Measurements from ENCODE around the gene ARHGEF3.
A peak's percentile ranks its signal among the peaks of the same experiment; 100 is the strongest.

Gene ARHGEF3

GRCh38 chr3:56684029-56684428 lies 117.7 kb downstream of the ARHGEF3 start (continued):
- TF ChIP-seq PRDM2 (tag by site-specific recombination; IDR thresholded peaks at IDR 0.05; ENCODE audit: borderline replicate concordance), result no peak
- TF ChIP-seq ZNF776 (tag by site-specific recombination; IDR thresholded peaks at IDR 0.05; ENCODE audit: borderline replicate concordance), result no peak
- TF ChIP-seq ZNF26 (tag by site-specific recombination; IDR thresholded peaks at IDR 0.05), result no peak
- no peak for TF ChIP-seq ZNF404 (tag by site-specific recombination; IDR thresholded peaks at IDR 0.05)
- no peak for TF ChIP-seq ZNF132 (tag by site-specific recombination; IDR thresholded peaks at IDR 0.05; ENCODE audit: borderline replicate concordance)
- TF ChIP-seq ZNF623 (tag by site-specific recombination; IDR thresholded peaks at IDR 0.05), result no peak
- TF ChIP-seq SALL2 (tag by site-specific recombination; IDR thresholded peaks at IDR 0.05; ENCODE audit: borderline replicate concordance), result no peak
- TF ChIP-seq ZNF701 (tag by site-specific recombination; IDR thresholded peaks at IDR 0.05), result no peak
- TF ChIP-seq ZSCAN5A (tag by site-specific recombination; IDR thresholded peaks at IDR 0.05), result no peak
- no peak for TF ChIP-seq ZBTB49 (tag by site-specific recombination; IDR thresholded peaks at IDR 0.05; ENCODE audit: low read depth)
- TF ChIP-seq TSHZ1 (tag by site-specific recombination; IDR thresholded peaks at IDR 0.05; ENCODE audit: borderline replicate concordance), result peak; percentile 53; the same call in 1 of the 2 replicates
- no peak for TF ChIP-seq ZBTB21 (tag by site-specific recombination; IDR thresholded peaks at IDR 0.05)
- no peak for TF ChIP-seq BCL6B (tag by site-specific recombination; IDR thresholded peaks at IDR 0.05)
- no peak for TF ChIP-seq MYNN (tag by site-specific recombination; IDR thresholded peaks at IDR 0.05; ENCODE audit: borderline replicate concordance)
- TF ChIP-seq ZNF138 (tag by site-specific recombination; IDR thresholded peaks at IDR 0.05; ENCODE audit: borderline replicate concordance), result no peak
- TF ChIP-seq ZNF501 (tag by site-specific recombination; IDR thresholded peaks at IDR 0.05), result no peak
- peak; percentile 50 for TF ChIP-seq ZNF596 (tag by site-specific recombination; IDR thresholded peaks at IDR 0.05)
- no peak for TF ChIP-seq ZNF600 (tag by site-specific recombination; IDR thresholded peaks at IDR 0.05)
- no peak for TF ChIP-seq ZNF560 (tag by site-specific recombination; IDR thresholded peaks at IDR 0.05; ENCODE audit: borderline replicate concordance)
- no peak for TF ChIP-seq ZNF311 (tag by site-specific recombination; IDR thresholded peaks at IDR 0.05; ENCODE audit: borderline replicate concordance)
- no peak for TF ChIP-seq ZNF302 (tag by site-specific recombination; IDR thresholded peaks at IDR 0.05; ENCODE audit: low read depth)
- TF ChIP-seq ZNF521 (tag by site-specific recombination; IDR thresholded peaks at IDR 0.05), result no peak
- TF ChIP-seq GFI1B (tag by site-specific recombination; IDR thresholded peaks at IDR 0.05), result 0 out of 2 replicates have a peak, but pooled peaks have one; percentile 19
- no peak for TF ChIP-seq ZNF555 (tag by site-specific recombination; conservative IDR thresholded peaks at IDR 0.05)

Measured in HEK293 (cell line).